OCI-LY1 (cell line): ENCODE measurements around the gene EIF2B1.

Experiments
- H2AFZ ChIP-seq: fragments of 200-600 bp; sonication (generic), shearing (Covaris generic); 2 replicates; pipeline ENCODE4 v1.6.0; 2014; ENCODE audit warnings: antibody characterized with exemption, mild to moderate bottlenecking, low read length
- H3F3A ChIP-seq: fragments of 200-600 bp; sonication (generic), shearing (Covaris generic); 2 replicates; pipeline ENCODE4 v1.6.0; 2014; ENCODE audit warnings: mild to moderate bottlenecking, antibody characterized with exemption, low read length, moderate library complexity; ENCODE audit not compliant: insufficient read depth
- H3K27ac ChIP-seq: fragments of 200-600 bp; sonication (generic); 2 replicates; pipeline ENCODE4 v1.5.1; 2014; ENCODE audit warnings: low read length, mixed run types, mild to moderate bottlenecking, low read depth; ENCODE audit not compliant: poor library complexity, severe bottlenecking
- H3K27me3 ChIP-seq: fragments of 200-600 bp; sonication (generic); 2 replicates; pipeline ENCODE4 v1.6.0; 2014; ENCODE audit warnings: antibody characterized with exemption, mild to moderate bottlenecking, low read length, moderate library complexity; ENCODE audit not compliant: insufficient read depth
- H3K36me3 ChIP-seq: fragments of 200-600 bp; sonication (generic); 2 replicates; pipeline ENCODE4 v1.6.1; 2014; ENCODE audit warnings: mild to moderate bottlenecking, antibody characterized with exemption, low read length, moderate library complexity, mixed read lengths; ENCODE audit not compliant: insufficient read depth
- H3K4me1 ChIP-seq: fragments of 200-600 bp; sonication (generic); 2 replicates; pipeline ENCODE4 v1.5.1; 2014; ENCODE audit warnings: mild to moderate bottlenecking, low read length, moderate library complexity; ENCODE audit not compliant: insufficient read depth, severe bottlenecking
- H3K4me2 ChIP-seq: fragments of 200-600 bp; sonication (generic), shearing (Covaris generic); 2 replicates; pipeline ENCODE4 v1.6.1; 2014; ENCODE audit warnings: low read length
- H3K4me3 ChIP-seq: fragments of 200-600 bp; sonication (generic); 2 replicates; pipeline ENCODE4 v1.5.1; 2014; ENCODE audit warnings: low read length, low read depth, mild to moderate bottlenecking, mixed read lengths; ENCODE audit not compliant: poor library complexity, severe bottlenecking
- H3K79me2 ChIP-seq: fragments of 200-600 bp; shearing (Covaris generic); 2 replicates; pipeline ENCODE4 v1.6.1; 2016; ENCODE audit warnings: mixed run types, low read length, mixed read lengths; ENCODE audit not compliant: insufficient read depth
- H3K9ac ChIP-seq: fragments of 200-600 bp; sonication (generic), shearing (Covaris generic); 2 replicates; pipeline ENCODE4 v1.6.1; 2014; ENCODE audit warnings: mild to moderate bottlenecking, low read length, mixed read lengths
- H3K9me2 ChIP-seq: fragments of 200-600 bp; sonication (generic), shearing (Covaris generic); 2 replicates; pipeline ENCODE4 v1.6.1; 2014; ENCODE audit warnings: low read depth, mild to moderate bottlenecking, low read length, mixed read lengths
- H3K9me3 ChIP-seq: fragments of 200-600 bp; shearing (Covaris generic); 2 replicates; pipeline ENCODE4 v1.6.1; 2014; ENCODE audit warnings: low read length, mixed read lengths
- H4K20me1 ChIP-seq: fragments of 200-600 bp; sonication (generic), shearing (Covaris generic); 2 replicates; pipeline ENCODE4 v1.6.0; 2016; ENCODE audit warnings: mild to moderate bottlenecking, low read length; ENCODE audit not compliant: insufficient read depth
- EZH2 ChIP-seq: fragments of 200-600 bp; sonication (generic), shearing (Covaris generic); IDR thresholded peaks from 2 replicates; pipeline ENCODE4 v1.8.0; 2017; ENCODE audit warnings: borderline replicate concordance, mixed run types, mild to moderate bottlenecking, antibody characterized with exemption, low read length, moderate library complexity, mixed read lengths
- TF ChIP-seq, protein P1 (sequence below): fragments of 200-600 bp; sonication (generic), shearing (Covaris generic); IDR thresholded peaks from 2 replicates; pipeline ENCODE4 v1.5.1; 2017; ENCODE audit warnings: mild to moderate bottlenecking, antibody characterized with exemption, low read length, moderate library complexity, mixed read lengths

Gene EIF2B1

DNA sequence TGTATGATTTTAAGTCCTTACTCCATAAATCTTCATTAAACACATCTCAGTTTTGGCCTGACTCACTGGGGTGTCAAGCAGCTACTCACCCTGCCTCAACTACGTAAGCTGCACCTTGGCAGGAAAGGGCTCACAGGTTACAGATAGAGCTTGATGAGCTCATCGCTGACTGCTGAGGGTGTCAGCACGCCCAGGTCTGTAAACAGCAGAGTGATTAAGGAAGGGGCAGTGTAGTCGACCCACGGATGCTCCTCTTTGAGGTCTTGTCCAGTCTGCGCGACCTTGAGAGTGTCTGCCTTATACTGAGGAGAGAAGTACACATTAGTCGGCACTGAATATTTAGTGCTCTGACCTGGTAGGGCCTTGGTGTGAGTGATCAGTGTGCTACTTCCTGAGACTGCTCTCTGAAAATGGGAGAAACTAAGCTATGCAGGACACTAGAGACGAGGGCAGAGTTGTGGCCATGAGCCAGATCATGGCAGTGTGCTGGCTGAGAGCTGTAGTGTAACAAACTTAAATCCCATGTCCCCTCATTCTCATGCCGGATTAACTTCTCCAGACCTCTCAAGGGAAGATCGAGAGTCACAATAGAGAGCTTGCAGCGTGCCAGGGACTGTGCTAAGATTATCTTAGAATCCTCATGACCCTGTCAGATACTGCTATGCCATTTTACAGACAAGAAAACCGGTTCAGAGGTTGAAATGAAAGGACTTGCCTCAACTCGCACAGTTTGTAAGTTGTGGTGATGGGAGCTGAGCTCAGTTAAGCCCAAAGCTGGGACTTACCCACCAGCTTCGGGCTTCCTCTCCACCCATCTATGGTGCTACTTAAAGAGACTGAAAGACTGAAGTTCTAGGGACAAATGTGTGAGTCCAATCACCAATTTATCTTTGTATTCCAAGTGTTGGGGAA, 11.6 kb downstream of the EIF2B1 start:
- TF ChIP-seq, protein P1, sequence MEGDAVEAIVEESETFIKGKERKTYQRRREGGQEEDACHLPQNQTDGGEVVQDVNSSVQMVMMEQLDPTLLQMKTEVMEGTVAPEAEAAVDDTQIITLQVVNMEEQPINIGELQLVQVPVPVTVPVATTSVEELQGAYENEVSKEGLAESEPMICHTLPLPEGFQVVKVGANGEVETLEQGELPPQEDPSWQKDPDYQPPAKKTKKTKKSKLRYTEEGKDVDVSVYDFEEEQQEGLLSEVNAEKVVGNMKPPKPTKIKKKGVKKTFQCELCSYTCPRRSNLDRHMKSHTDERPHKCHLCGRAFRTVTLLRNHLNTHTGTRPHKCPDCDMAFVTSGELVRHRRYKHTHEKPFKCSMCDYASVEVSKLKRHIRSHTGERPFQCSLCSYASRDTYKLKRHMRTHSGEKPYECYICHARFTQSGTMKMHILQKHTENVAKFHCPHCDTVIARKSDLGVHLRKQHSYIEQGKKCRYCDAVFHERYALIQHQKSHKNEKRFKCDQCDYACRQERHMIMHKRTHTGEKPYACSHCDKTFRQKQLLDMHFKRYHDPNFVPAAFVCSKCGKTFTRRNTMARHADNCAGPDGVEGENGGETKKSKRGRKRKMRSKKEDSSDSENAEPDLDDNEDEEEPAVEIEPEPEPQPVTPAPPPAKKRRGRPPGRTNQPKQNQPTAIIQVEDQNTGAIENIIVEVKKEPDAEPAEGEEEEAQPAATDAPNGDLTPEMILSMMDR: no peak
- Histone ChIP-seq H3K27ac (no peak overlapping the region), H3K9me2 (no peaks in the 10 kb centered on the region), H3K79me2 (no peaks in the 10 kb centered on the region), H2AFZ (no peak overlapping the region), H3K4me2 (no peak overlapping the region), H4K20me1 (no peaks in the 10 kb centered on the region), H3K4me1 (no peaks in the 10 kb centered on the region), H3K36me3 (peaks cover 93% of the 10 kb centered on the region), H3K9me3 (no peaks in the 10 kb centered on the region), H3F3A (peaks cover 3% of the 10 kb centered on the region; the same call in 1 of the 2 replicates), H3K9ac (no peak overlapping the region), H3K27me3 (no peaks in the 10 kb centered on the region), H3K4me3 (no peak overlapping the region)

DNA sequence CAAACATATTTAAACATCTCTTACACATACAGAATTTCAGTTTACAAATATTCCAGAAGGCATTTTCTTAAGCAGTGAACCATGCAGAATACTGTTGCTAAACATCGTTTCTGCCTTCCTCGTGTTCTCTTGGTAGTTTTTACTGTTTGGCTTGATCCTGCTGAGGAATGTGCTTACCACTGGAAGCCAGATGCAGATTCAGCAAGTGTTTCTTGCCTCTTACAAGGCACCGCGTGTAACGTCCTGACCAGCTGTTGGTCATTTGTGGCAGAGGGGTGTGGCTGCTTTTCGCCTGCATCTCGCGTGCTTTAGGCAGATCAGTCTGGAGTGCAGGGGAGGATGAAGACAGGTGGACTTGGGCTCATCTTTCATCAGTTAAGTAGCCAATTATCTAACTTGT, 12.4 kb downstream of the EIF2B1 start:
- Histone ChIP-seq H2AFZ (no peak overlapping the region), H3K4me3 (no peak overlapping the region), H3K4me2 (no peak overlapping the region), H3K27me3 (no peaks in the 10 kb centered on the region), H3K9me2 (no peaks in the 10 kb centered on the region), H3K36me3 (peaks cover 93% of the 10 kb centered on the region), H3K9ac (no peak overlapping the region), H4K20me1 (no peaks in the 10 kb centered on the region), H3K9me3 (no peaks in the 10 kb centered on the region), H3K4me1 (no peaks in the 10 kb centered on the region), H3K27ac (no peak overlapping the region), H3K79me2 (no peaks in the 10 kb centered on the region), H3F3A (peaks cover 3% of the 10 kb centered on the region; the same call in 1 of the 2 replicates)
- TF ChIP-seq, protein P1: no peak
- TF ChIP-seq EZH2: no peak

DNA sequence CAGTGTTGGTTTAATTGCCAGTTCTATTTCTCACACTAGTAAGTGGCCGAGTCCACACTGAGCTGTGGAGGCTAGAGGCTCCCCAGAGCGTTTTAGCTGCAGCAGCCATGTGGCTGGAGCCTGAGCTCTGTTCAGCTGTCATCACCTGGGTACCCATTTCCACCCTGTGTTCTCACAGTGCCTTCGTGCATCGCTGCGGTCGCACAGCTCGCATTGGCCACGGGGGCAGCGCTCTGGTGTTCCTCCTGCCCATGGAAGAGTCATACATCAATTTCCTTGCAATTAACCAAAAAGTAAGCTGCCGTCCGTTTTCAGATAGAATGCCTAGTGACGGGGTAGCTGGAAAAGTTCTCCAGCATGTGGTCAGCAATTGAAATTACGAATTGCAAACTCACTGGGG, 15.9 kb downstream of the EIF2B1 start:
- no peaks in the 10 kb centered on the region for H3K9me3 ChIP-seq
- no peaks in the 10 kb centered on the region for H3K27me3 ChIP-seq
- H3K27ac ChIP-seq: no peak overlapping the region
- peaks cover 3% of the 10 kb centered on the region; the same call in 1 of the 2 replicates for H3F3A ChIP-seq
- H2AFZ ChIP-seq: no peak overlapping the region
- TF ChIP-seq EZH2: no peak
- TF ChIP-seq, protein P1: no peak
- no peak overlapping the region for H3K4me3 ChIP-seq
- no peaks in the 10 kb centered on the region for H3K79me2 ChIP-seq
- no peak overlapping the region for H3K4me2 ChIP-seq
- H4K20me1 ChIP-seq: no peaks in the 10 kb centered on the region
- no peak overlapping the region for H3K9ac ChIP-seq
- H3K36me3 ChIP-seq: peaks cover 97% of the 10 kb centered on the region
- H3K9me2 ChIP-seq: no peaks in the 10 kb centered on the region
- H3K4me1 ChIP-seq: no peaks in the 10 kb centered on the region
